ENCODE results near the gene CGNL1.

DNA sequence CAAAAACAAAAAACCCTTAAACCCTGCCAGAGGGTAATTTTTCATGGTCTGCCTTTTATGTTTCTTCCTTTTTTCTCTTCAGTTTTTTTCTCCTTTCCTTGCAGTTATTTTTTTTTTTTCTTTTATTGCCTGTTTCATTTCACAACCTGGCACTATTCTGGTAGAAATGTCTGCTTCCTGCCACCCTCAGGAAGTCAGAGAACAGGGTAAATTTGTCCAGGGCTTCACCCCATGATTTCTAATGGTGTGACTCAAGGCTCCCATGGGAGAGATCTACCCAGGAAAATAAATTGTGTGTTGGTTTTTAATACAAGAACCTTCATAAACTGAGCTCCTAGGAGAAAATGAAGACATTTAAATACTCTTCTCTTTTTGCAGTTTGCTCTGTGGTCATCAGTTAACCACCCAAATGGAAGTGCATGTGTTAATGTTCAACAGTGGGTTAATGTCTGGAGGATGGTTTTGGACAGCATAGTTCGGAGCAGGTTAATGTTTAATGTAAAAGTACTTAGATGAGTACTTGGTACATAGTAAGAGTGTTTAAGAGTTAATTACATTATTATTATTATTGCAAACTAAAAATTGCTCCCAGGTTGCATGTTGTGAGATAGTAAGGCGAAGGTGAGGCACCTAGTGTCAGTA is 45.9 kb downstream of the CGNL1 start:
- TF ChIP-seq, protein P1, sequence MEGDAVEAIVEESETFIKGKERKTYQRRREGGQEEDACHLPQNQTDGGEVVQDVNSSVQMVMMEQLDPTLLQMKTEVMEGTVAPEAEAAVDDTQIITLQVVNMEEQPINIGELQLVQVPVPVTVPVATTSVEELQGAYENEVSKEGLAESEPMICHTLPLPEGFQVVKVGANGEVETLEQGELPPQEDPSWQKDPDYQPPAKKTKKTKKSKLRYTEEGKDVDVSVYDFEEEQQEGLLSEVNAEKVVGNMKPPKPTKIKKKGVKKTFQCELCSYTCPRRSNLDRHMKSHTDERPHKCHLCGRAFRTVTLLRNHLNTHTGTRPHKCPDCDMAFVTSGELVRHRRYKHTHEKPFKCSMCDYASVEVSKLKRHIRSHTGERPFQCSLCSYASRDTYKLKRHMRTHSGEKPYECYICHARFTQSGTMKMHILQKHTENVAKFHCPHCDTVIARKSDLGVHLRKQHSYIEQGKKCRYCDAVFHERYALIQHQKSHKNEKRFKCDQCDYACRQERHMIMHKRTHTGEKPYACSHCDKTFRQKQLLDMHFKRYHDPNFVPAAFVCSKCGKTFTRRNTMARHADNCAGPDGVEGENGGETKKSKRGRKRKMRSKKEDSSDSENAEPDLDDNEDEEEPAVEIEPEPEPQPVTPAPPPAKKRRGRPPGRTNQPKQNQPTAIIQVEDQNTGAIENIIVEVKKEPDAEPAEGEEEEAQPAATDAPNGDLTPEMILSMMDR (conservative IDR thresholded peaks at IDR 0.05), result no peak
- TF ChIP-seq EZH2 (IDR thresholded peaks at IDR 0.05; ENCODE audit: low read depth), result no peak
